ENCODE measurements around the gene BRPF1.
"Not testable (repeated sequence)": the region's sequence is repeated elsewhere in the genome, so short reads cannot be mapped to it uniquely, and the experiment has no call there.

BRPF1 gene

DNA sequence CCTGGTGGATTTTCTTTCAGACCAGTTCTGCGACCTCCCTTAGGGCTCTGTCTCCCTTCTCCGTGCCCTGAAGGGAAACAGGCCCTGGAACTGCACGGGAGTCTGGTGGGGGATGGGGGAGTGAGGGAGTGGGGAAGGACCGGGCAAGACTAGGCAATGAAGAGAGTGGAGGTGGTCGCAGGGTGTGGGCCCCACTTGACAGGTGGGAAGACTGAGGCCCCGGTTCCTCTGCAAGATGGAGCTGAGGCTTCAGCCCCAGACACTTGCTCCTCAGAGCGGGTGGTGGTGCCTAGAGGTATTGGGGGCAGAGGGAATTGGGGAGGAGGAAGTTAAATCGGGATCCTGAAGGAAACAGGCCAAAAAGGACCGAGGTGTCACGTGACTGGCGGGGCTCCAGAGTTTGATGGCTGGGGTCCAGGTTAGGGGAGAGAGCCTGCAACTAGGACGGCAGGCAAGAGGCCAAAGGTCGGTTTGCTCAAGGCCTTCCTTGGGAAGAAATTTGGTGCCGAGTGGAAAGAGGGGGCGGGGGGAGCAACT, 38.8 kb downstream of the BRPF1 start:
- no peaks in the 10 kb centered on the region for H3K27me3 ChIP-seq (ENCODE audit: insufficient read depth, poor library complexity, severe bottlenecking)
- no peak for DNase-seq (ENCODE audit: low read depth in 1 of 2, low spot score in 1 of 2)

DNA sequence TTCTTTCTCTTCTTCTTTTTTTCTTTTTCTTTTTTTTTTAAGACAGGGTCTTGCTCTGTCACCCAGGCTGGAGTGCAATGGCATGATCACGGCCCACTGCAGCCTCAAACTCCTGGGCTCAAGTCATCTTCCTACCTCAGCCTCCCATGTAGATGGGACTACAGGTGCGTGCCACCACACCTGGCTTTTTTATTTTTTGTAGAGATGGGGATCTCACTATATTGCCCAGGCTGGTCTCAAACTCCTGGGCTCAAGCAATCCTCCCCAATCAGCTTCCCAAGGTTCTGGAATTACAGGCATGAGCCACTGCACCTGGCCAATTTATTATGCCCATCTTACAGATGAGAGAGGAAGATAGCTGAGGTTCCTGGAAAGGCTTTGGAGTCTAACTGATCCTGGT, 39.5 kb downstream of the BRPF1 start:
- not testable (repeated sequence) for H3K4me3 ChIP-seq (replicated peaks; ENCODE audit: insufficient read depth, low read length); DNase-seq (ENCODE audit: low read depth in 1 of 2, low spot score in 1 of 2); H3K27me3 ChIP-seq (ENCODE audit: insufficient read depth, poor library complexity, severe bottlenecking); H3K27ac ChIP-seq (replicated peaks)

More for the DNA sequence above, 38.8 kb downstream of the BRPF1 start:
- peak overlapping the region; percentile 64 for H3K27ac ChIP-seq (replicated peaks)
- TF ChIP-seq, protein P1, sequence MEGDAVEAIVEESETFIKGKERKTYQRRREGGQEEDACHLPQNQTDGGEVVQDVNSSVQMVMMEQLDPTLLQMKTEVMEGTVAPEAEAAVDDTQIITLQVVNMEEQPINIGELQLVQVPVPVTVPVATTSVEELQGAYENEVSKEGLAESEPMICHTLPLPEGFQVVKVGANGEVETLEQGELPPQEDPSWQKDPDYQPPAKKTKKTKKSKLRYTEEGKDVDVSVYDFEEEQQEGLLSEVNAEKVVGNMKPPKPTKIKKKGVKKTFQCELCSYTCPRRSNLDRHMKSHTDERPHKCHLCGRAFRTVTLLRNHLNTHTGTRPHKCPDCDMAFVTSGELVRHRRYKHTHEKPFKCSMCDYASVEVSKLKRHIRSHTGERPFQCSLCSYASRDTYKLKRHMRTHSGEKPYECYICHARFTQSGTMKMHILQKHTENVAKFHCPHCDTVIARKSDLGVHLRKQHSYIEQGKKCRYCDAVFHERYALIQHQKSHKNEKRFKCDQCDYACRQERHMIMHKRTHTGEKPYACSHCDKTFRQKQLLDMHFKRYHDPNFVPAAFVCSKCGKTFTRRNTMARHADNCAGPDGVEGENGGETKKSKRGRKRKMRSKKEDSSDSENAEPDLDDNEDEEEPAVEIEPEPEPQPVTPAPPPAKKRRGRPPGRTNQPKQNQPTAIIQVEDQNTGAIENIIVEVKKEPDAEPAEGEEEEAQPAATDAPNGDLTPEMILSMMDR (IDR thresholded peaks at IDR 0.05; ENCODE audit: insufficient read depth, low read length): no peak
- no peak for TF ChIP-seq POLR2AphosphoS5 (IDR thresholded peaks at IDR 0.05; ENCODE audit: low read depth)
- no peak for TF ChIP-seq GABPA (IDR thresholded peaks at IDR 0.05; ENCODE audit: low read depth)
- TF ChIP-seq, protein P2, sequence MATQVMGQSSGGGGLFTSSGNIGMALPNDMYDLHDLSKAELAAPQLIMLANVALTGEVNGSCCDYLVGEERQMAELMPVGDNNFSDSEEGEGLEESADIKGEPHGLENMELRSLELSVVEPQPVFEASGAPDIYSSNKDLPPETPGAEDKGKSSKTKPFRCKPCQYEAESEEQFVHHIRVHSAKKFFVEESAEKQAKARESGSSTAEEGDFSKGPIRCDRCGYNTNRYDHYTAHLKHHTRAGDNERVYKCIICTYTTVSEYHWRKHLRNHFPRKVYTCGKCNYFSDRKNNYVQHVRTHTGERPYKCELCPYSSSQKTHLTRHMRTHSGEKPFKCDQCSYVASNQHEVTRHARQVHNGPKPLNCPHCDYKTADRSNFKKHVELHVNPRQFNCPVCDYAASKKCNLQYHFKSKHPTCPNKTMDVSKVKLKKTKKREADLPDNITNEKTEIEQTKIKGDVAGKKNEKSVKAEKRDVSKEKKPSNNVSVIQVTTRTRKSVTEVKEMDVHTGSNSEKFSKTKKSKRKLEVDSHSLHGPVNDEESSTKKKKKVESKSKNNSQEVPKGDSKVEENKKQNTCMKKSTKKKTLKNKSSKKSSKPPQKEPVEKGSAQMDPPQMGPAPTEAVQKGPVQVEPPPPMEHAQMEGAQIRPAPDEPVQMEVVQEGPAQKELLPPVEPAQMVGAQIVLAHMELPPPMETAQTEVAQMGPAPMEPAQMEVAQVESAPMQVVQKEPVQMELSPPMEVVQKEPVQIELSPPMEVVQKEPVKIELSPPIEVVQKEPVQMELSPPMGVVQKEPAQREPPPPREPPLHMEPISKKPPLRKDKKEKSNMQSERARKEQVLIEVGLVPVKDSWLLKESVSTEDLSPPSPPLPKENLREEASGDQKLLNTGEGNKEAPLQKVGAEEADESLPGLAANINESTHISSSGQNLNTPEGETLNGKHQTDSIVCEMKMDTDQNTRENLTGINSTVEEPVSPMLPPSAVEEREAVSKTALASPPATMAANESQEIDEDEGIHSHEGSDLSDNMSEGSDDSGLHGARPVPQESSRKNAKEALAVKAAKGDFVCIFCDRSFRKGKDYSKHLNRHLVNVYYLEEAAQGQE (IDR thresholded peaks at IDR 0.05; ENCODE audit: insufficient replicate concordance, low read depth): no peak
- H3K4me3 ChIP-seq (replicated peaks; ENCODE audit: insufficient read depth, low read length): peak overlapping the region; percentile 80

DNA sequence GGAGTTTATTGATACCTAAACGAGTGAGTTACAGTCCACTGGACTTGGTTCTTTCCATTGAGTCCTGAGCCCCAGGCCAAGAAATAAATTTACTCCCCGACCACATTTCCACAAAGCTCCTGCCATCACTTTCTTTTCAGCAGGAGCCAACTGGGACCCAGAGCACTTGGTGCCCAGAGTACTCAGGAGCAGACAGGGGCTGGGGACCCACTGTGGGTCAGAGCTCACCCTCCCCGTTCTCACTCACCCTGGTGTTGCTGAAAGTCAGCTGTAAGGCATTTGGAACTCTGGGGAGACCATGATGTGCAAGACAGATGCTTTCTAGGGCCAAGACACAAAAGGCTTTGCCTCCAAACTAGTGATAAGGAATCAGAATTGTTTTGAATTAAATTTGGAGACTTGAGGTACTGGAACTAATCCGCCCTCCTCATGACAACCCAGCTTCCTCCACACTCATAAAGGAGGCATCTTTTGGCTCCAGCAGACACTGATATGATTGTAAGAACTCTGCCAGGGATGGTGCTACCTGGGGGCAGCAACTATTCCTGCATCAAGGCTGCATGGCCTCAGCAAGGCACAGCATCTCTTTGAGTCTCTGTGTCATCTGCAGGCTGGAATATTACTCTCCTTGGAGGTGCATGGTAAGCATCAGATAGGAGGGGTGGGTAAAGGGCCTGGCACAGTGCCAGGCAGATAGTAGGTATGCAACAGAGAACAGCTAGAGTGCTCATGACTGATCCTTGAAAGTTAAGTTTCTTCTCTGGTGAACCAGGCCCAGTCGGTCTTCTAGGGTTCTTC, 45.6 kb downstream of the BRPF1 start:
- Histone ChIP-seq H3K27ac (replicated peaks) (peak overlapping the region; percentile 96), H3K4me3 (replicated peaks; ENCODE audit: insufficient read depth, low read length) (no peak overlapping the region), H3K27me3 (ENCODE audit: insufficient read depth, poor library complexity, severe bottlenecking) (no peaks in the 10 kb centered on the region)
- no peak for DNase-seq (ENCODE audit: low read depth in 1 of 2, low spot score in 1 of 2)
- no peak for TF ChIP-seq GABPA (IDR thresholded peaks at IDR 0.05; ENCODE audit: low read depth)
- no peak for TF ChIP-seq SPI1 (IDR thresholded peaks at IDR 0.05; ENCODE audit: borderline replicate concordance, low read depth)
- TF ChIP-seq, protein P1 (IDR thresholded peaks at IDR 0.05; ENCODE audit: insufficient read depth, low read length): no peak
- TF ChIP-seq POLR2AphosphoS5 (IDR thresholded peaks at IDR 0.05; ENCODE audit: low read depth): no peak; the same call in 1 of the 2 replicates
- TF ChIP-seq, protein P2 (IDR thresholded peaks at IDR 0.05; ENCODE audit: insufficient replicate concordance, low read depth): no peak

DNA sequence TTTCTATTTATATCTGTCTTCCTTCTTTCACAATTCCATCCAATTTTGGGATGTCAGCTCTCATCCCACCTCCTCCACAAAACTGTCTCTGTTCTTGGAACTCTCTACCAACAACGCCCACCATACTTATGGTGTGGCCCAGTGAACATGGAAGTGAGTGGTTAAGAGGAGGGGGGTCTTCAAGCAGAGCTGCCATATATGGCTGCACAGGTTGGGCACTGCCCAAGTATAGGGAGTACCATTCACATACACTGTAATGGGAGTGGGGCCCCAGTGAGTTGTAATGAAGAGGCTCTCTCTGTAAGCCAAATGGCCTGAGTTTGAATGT, 46.1 kb downstream of the BRPF1 start:
- no peak for TF ChIP-seq GABPA (IDR thresholded peaks at IDR 0.05; ENCODE audit: low read depth)
- no peak for TF ChIP-seq POLR2AphosphoS5 (IDR thresholded peaks at IDR 0.05; ENCODE audit: low read depth)
- TF ChIP-seq, protein P2 (IDR thresholded peaks at IDR 0.05; ENCODE audit: insufficient replicate concordance, low read depth): no peak
- TF ChIP-seq, protein P1 (IDR thresholded peaks at IDR 0.05; ENCODE audit: insufficient read depth, low read length): no peak
- no peak for TF ChIP-seq SPI1 (IDR thresholded peaks at IDR 0.05; ENCODE audit: borderline replicate concordance, low read depth)
- Histone ChIP-seq H3K4me3 (replicated peaks; ENCODE audit: insufficient read depth, low read length) (no peak overlapping the region), H3K27me3 (ENCODE audit: insufficient read depth, poor library complexity, severe bottlenecking) (no peaks in the 10 kb centered on the region), H3K27ac (replicated peaks) (peak overlapping the region; percentile 96)
- DNase-seq (ENCODE audit: low read depth in 1 of 2, low spot score in 1 of 2): no peak
